K562 (cell line): Measurements from ENCODE around the gene UGT2B11. TPM values are rescaled to one million over a fixed set of nuclear protein-coding genes. Genes with fewer than 3 reads are reported as not detected.

Source experiments
- ATAC-seq: fragments of 200-7000 bp; cut with Tn5 transposase; 3 replicates; pipeline ENCODE4 v1.9.1; 2020; ENCODE audit warnings: moderate library complexity
- BruUV-seq: library from RNA; stranded (reverse); fragments of 400-500 nt; replicated peaks from 2 replicates; lab custom pipeline; 2021; lab: Mats Ljungman, UMichigan
- CTCF ChIA-PET: fragments of 300-600 bp; formaldehyde crosslinking; extraction: SDS; loops from one replicate; lab custom pipeline; 2021; ENCODE audit warnings: low intra/inter-chr PET ratio; lab: Yijun Ruan, JAX
- POLR2A ChIA-PET: fragments of 300-600, 350-650 bp; sonication (Branson Sonifier 250); formaldehyde crosslinking; extraction: SDS; loops from one replicate; lab custom pipeline; 2021; ENCODE audit warnings: antibody characterized with exemption, inconsistent platforms; lab: Yijun Ruan, JAX
- DNase-seq, 4 experiments: peaks; one replicate each; pipeline versions ENCODE4 v3.0.0 to v3.0.0-alpha.2; 2011 to 2018; ENCODE audit warnings: low spot score in 3 of 4, mixed read lengths in 3 of 4; ENCODE audit errors: extremely low read depth in 1 of 4
- FAIRE-seq: peaks from 2 replicates; lab custom pipeline; 2011; peaks lifted over from hg19 to GRCh38; lab: Jason Lieb, UNC
- H2AFZ ChIP-seq: 2 replicates; pipeline ENCODE4 v1.6.0; 2011; ENCODE audit warnings: low read depth, low read length, control low read depth, inconsistent platforms
- H3K27ac ChIP-seq: fragments of 200-600 bp; 3 replicates; pipeline ENCODE4 v1.8.0; 2011; ENCODE audit warnings: low read depth, mild to moderate bottlenecking, control low read depth, inconsistent platforms, low read length, moderate library complexity, mixed read lengths; ENCODE audit errors: extremely low read depth
- H3K27me3 ChIP-seq, 2 experiments: fragments of 300-600 bp in 1 of 2; 2 replicates in 1 of 2; 3 replicates in 1 of 2; pipeline versions ENCODE4 v1.6.0 to v1.8.0; 2011; ENCODE audit warnings: inconsistent platforms in 2 of 2, low read length in 2 of 2, mild to moderate bottlenecking in 1 of 2, mixed read lengths in 1 of 2, moderate library complexity in 1 of 2; ENCODE audit not compliant: control insufficient read depth in 2 of 2, insufficient read depth in 2 of 2
- H3K36me3 ChIP-seq: fragments of 300-600 bp; 3 replicates; pipeline ENCODE4 v1.8.0; 2011; ENCODE audit warnings: mild to moderate bottlenecking, low read length, inconsistent platforms; ENCODE audit not compliant: control insufficient read depth, insufficient read depth
- H3K4me1 ChIP-seq, 2 experiments: fragments of 200-600 bp in 1 of 2; replicated peaks in 1 of 2; 2 replicates in 1 of 2; 3 replicates in 1 of 2; pipeline versions ENCODE4 v1.5.1 to v1.8.0; 2011; ENCODE audit warnings: inconsistent platforms in 2 of 2, low read length in 2 of 2, mild to moderate bottlenecking in 1 of 2, mixed read lengths in 1 of 2, moderate library complexity in 1 of 2; ENCODE audit not compliant: control insufficient read depth in 2 of 2, insufficient read depth in 2 of 2
- H3K4me2 ChIP-seq: 2 replicates; pipeline ENCODE4 v1.6.1; 2011; ENCODE audit warnings: low read length, control low read depth, inconsistent platforms, mixed read lengths; ENCODE audit not compliant: insufficient read depth
- H3K4me3 ChIP-seq: fragments of 200-600 bp; sonication (generic), shearing (Covaris generic); 2 replicates; pipeline ENCODE4 v1.5.1; 2016; ENCODE audit warnings: control low read depth, inconsistent platforms
- H3K79me2 ChIP-seq: fragments of 200-600 bp; 3 replicates; pipeline ENCODE4 v1.8.0; 2011; ENCODE audit warnings: low read length, inconsistent platforms; ENCODE audit not compliant: control insufficient read depth, insufficient read depth
- H3K9ac ChIP-seq, 2 experiments: 2 replicates each; pipeline versions ENCODE4 v1.6.0 to v1.6.1; 2011; ENCODE audit warnings: low read depth in 2 of 2, low read length in 2 of 2, control low read depth in 1 of 2, inconsistent platforms in 1 of 2, mild to moderate bottlenecking in 1 of 2, mixed read lengths in 1 of 2; ENCODE audit not compliant: insufficient read depth in 1 of 2
- H3K9me1 ChIP-seq: one replicate; pipeline ENCODE4 v1.6.0; 2011; ENCODE audit warnings: inconsistent platforms, mild to moderate bottlenecking, low read length, moderate library complexity; ENCODE audit not compliant: control insufficient read depth, insufficient read depth
- H3K9me3 ChIP-seq: replicated peaks from 2 replicates; pipeline ENCODE4 v1.5.1; 2011; ENCODE audit warnings: low read depth, low read length, inconsistent platforms; ENCODE audit not compliant: control insufficient read depth, insufficient read depth
- H4K20me1 ChIP-seq: replicated peaks from 2 replicates; pipeline ENCODE4 v1.6.1; 2011; ENCODE audit warnings: low read length, inconsistent platforms, mixed read lengths; ENCODE audit not compliant: control insufficient read depth, insufficient read depth
- CHD2 ChIP-seq: IDR thresholded peaks from 2 replicates; pipeline ENCODE4 v1.6.1; 2011; ENCODE audit warnings: low read depth, low read length
- ETV1 ChIP-seq: fragments of 450-650 bp; conservative IDR thresholded peaks from 2 replicates; pipeline ENCODE4 v1.6.1; 2016; ENCODE audit warnings: missing genetic modification characterization, control low read depth, low read depth, missing compliant biosample characterization
- GTF2E2 ChIP-seq: fragments of 200-800 bp; sonication (Bioruptor generic); IDR thresholded peaks from 2 replicates; pipeline ENCODE4 v1.6.1; 2016; ENCODE audit warnings: missing genetic modification characterization, missing compliant biosample characterization
- KAT7 ChIP-seq: sonication (generic); formaldehyde crosslinking; IDR thresholded peaks from 2 replicates; pipeline ENCODE4 v1.8.0; 2022; ENCODE audit warnings: missing genetic modification reagents, mild to moderate bottlenecking, borderline replicate concordance
- MED1 ChIP-seq: sonication (generic); formaldehyde crosslinking; IDR thresholded peaks from 2 replicates; pipeline ENCODE4 v1.8.1; 2023; ENCODE audit warnings: missing genetic modification reagents, borderline replicate concordance
- NCOA4 ChIP-seq: fragments of 450-650 bp; IDR thresholded peaks from 2 replicates; pipeline ENCODE4 v1.6.1; 2018; ENCODE audit warnings: mild to moderate bottlenecking; ENCODE audit not compliant: partially characterized antibody
- NCOA6 ChIP-seq: fragments of 450-650 bp; IDR thresholded peaks from 2 replicates; pipeline ENCODE4 v1.6.1; 2017; ENCODE audit warnings: mild to moderate bottlenecking
- NR2C1 ChIP-seq, 2 experiments: fragments of 450-650 bp; IDR thresholded peaks; 2 replicates each; pipeline ENCODE4 v1.6.1; 2017; ENCODE audit warnings: mild to moderate bottlenecking in 2 of 2, antibody characterized with exemption in 1 of 2, inconsistent platforms in 1 of 2, missing compliant biosample characterization in 1 of 2, missing genetic modification characterization in 1 of 2
- PHB ChIP-seq: fragments of 250-450 bp; sonication (Bioruptor Pico); IDR thresholded peaks from 2 replicates; pipeline ENCODE4 v1.5.0; 2021
- THRB ChIP-seq: fragments of 450-650 bp; formaldehyde crosslinking; conservative IDR thresholded peaks from 2 replicates; pipeline ENCODE4 v1.4.0; 2022; ENCODE audit warnings: mild to moderate bottlenecking, missing genetic modification characterization
- TRIM28 ChIP-seq: fragments of 450-650 bp; IDR thresholded peaks from 2 replicates; pipeline ENCODE4 v1.6.1; 2017
- ZBTB11 ChIP-seq, 3 experiments: fragments of 200-800 bp in 1 of 3; fragments of 250-450 bp in 1 of 3; fragments of 450-650 bp in 1 of 3; sonication (Bioruptor Pico) in 1 of 3; sonication (Bioruptor generic) in 1 of 3; formaldehyde crosslinking in 1 of 3; IDR thresholded peaks; 2 replicates each; pipeline versions ENCODE4 v1.6.1 to v1.8.0; 2016 to 2022; ENCODE audit warnings: mild to moderate bottlenecking in 2 of 3, missing genetic modification characterization in 2 of 3, missing compliant biosample characterization in 1 of 3, moderate library complexity in 1 of 3
- ZNF140 ChIP-seq: fragments of 250-450 bp; sonication (Bioruptor Pico); IDR thresholded peaks from 2 replicates; pipeline ENCODE4 v1.8.0; 2021; ENCODE audit warnings: moderate library complexity, mild to moderate bottlenecking, inconsistent platforms
- ZNF217 ChIP-seq: sonication (generic); formaldehyde crosslinking; IDR thresholded peaks from 2 replicates; pipeline ENCODE4 v1.8.0; 2022; ENCODE audit warnings: mild to moderate bottlenecking, missing genetic modification reagents
- WGBS: fragments of 100-300 bp; shearing (Covaris generic); methylation state at CpG from one replicate; pipeline ENCODE4 v1.1.6; 2016; ENCODE audit warnings: low coverage, mixed read lengths; ENCODE audit not compliant: insufficient coverage; ENCODE audit errors: missing lambda C conversion rate; 5-methylcytosine and 5-hydroxymethylcytosine counted together
- in situ Hi-C: fragments of 300-500 bp; cut with MboI; formaldehyde crosslinking; loops from 4 replicates; pipeline ENCODE4 v1.15.0; 2018; ENCODE audit warnings: inconsistent platforms, mixed read lengths
- intact Hi-C: fragments of 100-400 bp; cut with micrococcal nuclease; formaldehyde crosslinking; loops from 2 replicates; pipeline ENCODE4 v1.14.2; 2022
- polyA plus RNA-seq, 8 experiments: library from polyadenylated mRNA; depleted of rRNA in 4 of 8; stranded (reverse) in 5 of 8; unstranded in 3 of 8; fragments of >200 nt; fragmentation: Nextera tagmentation in 2 of 8; fragmentation: Illumina TruSeq in 1 of 8; extraction: Ambion mirVana in 2 of 8; extraction: Trizol in 1 of 8; gene quantifications; 2 replicates each; pipeline versions ENCODE4 v1.2.1 to v1.2.3, GENCODE V29; 2011 to 2014; ENCODE audit warnings: inconsistent platforms in 1 of 8, missing spikeins in 1 of 8
- total RNA-seq, 7 experiments: library from RNA; depleted of rRNA in 6 of 7; stranded (reverse); fragments of >200 nt in 6 of 7; fragmentation: Illumina TruSeq in 2 of 7; extraction: Trizol in 2 of 7; gene quantifications; 2 replicates each; pipeline versions ENCODE4 v1.2.1 to v1.2.3, GENCODE V29; 2011 to 2021; ENCODE audit warnings: low replicate concordance in 1 of 7

The UGT2B11 gene
- total and polyA plus RNA-seq, 9 of the 15 experiments (the other 6 are each of a cell fraction or from before 2014, with no cell fraction given): 0.06 TPM; not detected in 8

GRCh38 chr4:69196209-69196965 lies 18.2 kb downstream of the UGT2B11 start:
- no peak overlapping the region for H2AFZ ChIP-seq
- H4K20me1 ChIP-seq: no peaks in the 10 kb centered on the region
- H3K4me3 ChIP-seq: no peak overlapping the region
- no peak overlapping the region for H3K4me2 ChIP-seq
- 6% methylated on average over 3 of the region's 3 CpGs for WGBS
- ChIA-PET CTCF (no interaction called here), POLR2A (no interaction called here)
- no peak overlapping the region for H3K9ac ChIP-seq
- H3K36me3 ChIP-seq: no peaks in the 10 kb centered on the region
- no peaks in the 10 kb centered on the region for H3K79me2 ChIP-seq
- FAIRE-seq (no peak), DNase-seq (no peak), ATAC-seq (no peak)
- no peaks in the 10 kb centered on the region for H3K9me1 ChIP-seq
- no TSS peak for BruUV-seq
- TF ChIP-seq ZNF217 (CRISPR knock-in tag) (no peak), GTF2E2 (tag) (no peak), PHB (CRISPR knock-in tag) (no peak), KAT7 (no peak), CHD2 (no peak), ETV1 (no peak), NCOA6 (no peak), ZNF140 (CRISPR knock-in tag) (no peak), TRIM28 (no peak), MED1 (CRISPR knock-in tag) (no peak), NR2C1 (IDR thresholded peaks at IDR 0.05) (no peak), NR2C1 (tag; IDR thresholded peaks at IDR 0.05) (no peak), THRB (CRISPR knock-in tag) (no peak), ZBTB11 (CRISPR knock-in tag; IDR thresholded peaks at IDR 0.05) (no peak), NCOA4 (no peak)
- intact Hi-C loops (no loop called here), in situ Hi-C loops (no loop called here)
- H3K4me1 ChIP-seq: no peaks in the 10 kb centered on the region
- no peaks in the 10 kb centered on the region for H3K27me3 ChIP-seq
- peaks cover 2% of the 10 kb centered on the region; the same call in 1 of the 2 replicates for H3K9me3 ChIP-seq
- H3K27ac ChIP-seq: no peak overlapping the region
